ENCODE measurements around the gene PFN1.

- no peak for TF ChIP-seq EZH2 (IDR thresholded peaks at IDR 0.05; ENCODE audit: insufficient read depth, poor library complexity, severe bottlenecking)
- TF ChIP-seq EZH2phosphoT487 (IDR thresholded peaks at IDR 0.05; ENCODE audit: insufficient read depth, low read depth), result no peak
Measured at GRCh38 chr17:4908711-4909496, 39.4 kb downstream of the PFN1 start.
